Liver (tissue), 9 donors: ENCODE measurements around the gene KBTBD7. TPM values are rescaled to one million over a fixed set of nuclear protein-coding genes. Genes with fewer than 3 reads are reported as not detected.

ENCODE experiments used
- DNase-seq: peaks from one replicate; pipeline ENCODE4 v3.0.0-alpha.2; 2017; ENCODE audit warnings: low spot score
- H3K27ac ChIP-seq, 2 donors: one replicate each; pipeline ENCODE4 v1.7.0; 2013; ENCODE audit warnings: inconsistent platforms in 2 of 2, low read length in 2 of 2, control low read depth in 1 of 2, low read depth in 1 of 2, mild to moderate bottlenecking in 1 of 2
- H3K27me3 ChIP-seq, 4 donors: one replicate each; pipeline versions ENCODE4 v1.6.1 to v1.7.0; 2013; ENCODE audit warnings: low read length in 3 of 4, inconsistent platforms in 1 of 4, mild to moderate bottlenecking in 1 of 4, moderate library complexity in 1 of 4; ENCODE audit not compliant: control insufficient read depth in 4 of 4, insufficient read depth in 4 of 4
- H3K36me3 ChIP-seq, 4 donors: one replicate each; pipeline versions ENCODE4 v1.6.1 to v1.7.0; 2013; ENCODE audit warnings: low read length in 3 of 4, mild to moderate bottlenecking in 3 of 4, low read depth in 1 of 4, moderate library complexity in 1 of 4; ENCODE audit not compliant: control insufficient read depth in 4 of 4, insufficient read depth in 3 of 4
- H3K4me1 ChIP-seq, 4 donors: one replicate each; pipeline versions ENCODE4 v1.6.1 to v1.7.0; 2013; ENCODE audit warnings: low read length in 3 of 4, mild to moderate bottlenecking in 3 of 4, moderate library complexity in 1 of 4; ENCODE audit not compliant: control insufficient read depth in 4 of 4, insufficient read depth in 4 of 4
- H3K4me3 ChIP-seq, 3 donors: one replicate each; pipeline versions ENCODE4 v1.6.1 to v1.7.0; 2013; ENCODE audit warnings: low read length in 3 of 3, control low read depth in 1 of 3, low read depth in 1 of 3, mild to moderate bottlenecking in 1 of 3
- H3K9ac ChIP-seq, 2 donors: one replicate each; pipeline ENCODE4 v1.7.0; 2013; ENCODE audit warnings: low read length in 2 of 2, mild to moderate bottlenecking in 2 of 2, moderate library complexity in 2 of 2, control low read depth in 1 of 2, low read depth in 1 of 2
- H3K9me3 ChIP-seq, 4 donors: one replicate each; pipeline versions ENCODE4 v1.6.1 to v1.7.0; 2013; ENCODE audit warnings: low read length in 3 of 4; ENCODE audit not compliant: control insufficient read depth in 4 of 4
- EGR1 ChIP-seq, 2 donors: IDR thresholded peaks; 2 replicates each; pipeline ENCODE4 v1.6.1; 2016 to 2018; ENCODE audit warnings: antibody characterized with exemption in 2 of 2, low read depth in 2 of 2
- FOXA1 ChIP-seq: IDR thresholded peaks from 2 replicates; pipeline ENCODE4 v1.6.1; 2016; ENCODE audit warnings: antibody characterized with exemption
- FOXA2 ChIP-seq: IDR thresholded peaks from 2 replicates; pipeline ENCODE4 v1.6.1; 2016; ENCODE audit warnings: antibody characterized with exemption
- GABPA ChIP-seq, 2 donors: IDR thresholded peaks in 1 of 2; conservative IDR thresholded peaks in 1 of 2; 2 replicates each; pipeline ENCODE4 v1.6.1; 2016; ENCODE audit warnings: antibody characterized with exemption in 2 of 2, mild to moderate bottlenecking in 1 of 2, moderate library complexity in 1 of 2
- HNF4A ChIP-seq, 2 donors: conservative IDR thresholded peaks; 2 replicates each; pipeline ENCODE4 v1.6.1; 2016; ENCODE audit warnings: antibody characterized with exemption in 2 of 2, mild to moderate bottlenecking in 2 of 2
- HNF4G ChIP-seq: IDR thresholded peaks from 2 replicates; pipeline ENCODE4 v1.6.1; 2016; ENCODE audit warnings: antibody characterized with exemption
- JUND ChIP-seq, 2 donors: IDR thresholded peaks; 2 replicates each; pipeline ENCODE4 v1.6.1; 2016; ENCODE audit warnings: antibody characterized with exemption in 2 of 2
- NR2F2 ChIP-seq: IDR thresholded peaks from 2 replicates; pipeline ENCODE4 v1.6.1; 2016; ENCODE audit warnings: antibody characterized with exemption
- RAD21 ChIP-seq, 2 donors: IDR thresholded peaks; 2 replicates each; pipeline ENCODE4 v1.6.1; 2016; ENCODE audit warnings: antibody characterized with exemption in 2 of 2, mild to moderate bottlenecking in 2 of 2
- RXRA ChIP-seq, 2 donors: IDR thresholded peaks; 2 replicates each; pipeline ENCODE4 v1.6.1; 2017 to 2018; ENCODE audit warnings: antibody characterized with exemption in 2 of 2, mild to moderate bottlenecking in 1 of 2
- SP1 ChIP-seq: IDR thresholded peaks from 2 replicates; pipeline ENCODE4 v1.6.1; 2018; ENCODE audit warnings: antibody characterized with exemption, mild to moderate bottlenecking
- YY1 ChIP-seq: IDR thresholded peaks from 2 replicates; pipeline ENCODE4 v1.6.1; 2016; ENCODE audit warnings: antibody characterized with exemption, mild to moderate bottlenecking
- ZBTB33 ChIP-seq: IDR thresholded peaks from 2 replicates; pipeline ENCODE4 v1.6.1; 2016; ENCODE audit warnings: antibody characterized with exemption
- polyA plus RNA-seq, 2 donors: library from polyadenylated mRNA; stranded (reverse) in 1 of 2; unstranded in 1 of 2; fragments of 200-250 nt in 1 of 2; fragments of >200 nt in 1 of 2; fragmentation: Nextera tagmentation in 1 of 2; extraction: Ambion mirVana in 1 of 2; gene quantifications; one replicate each; pipeline versions ENCODE4 v1.2.1 to v1.2.3, GENCODE V29; 2013 to 2015
- total RNA-seq, 2 donors: library from RNA; depleted of rRNA; stranded (reverse); fragments of >200 nt; gene quantifications; one replicate each; pipeline ENCODE4 v1.2.3, GENCODE V29; 2014
- TF ChIP-seq, protein P1 (sequence below): fragments of 150-350 bp; IDR thresholded peaks from 2 replicates; pipeline ENCODE4 v1.5.1; 2017; ENCODE audit warnings: improper control_type of control experiment, low read depth, low read length; ENCODE audit not compliant: missing input control
- TF ChIP-seq, protein P2 (sequence below): IDR thresholded peaks from 2 replicates; pipeline ENCODE4 v1.6.1; 2016; ENCODE audit warnings: antibody characterized with exemption, mild to moderate bottlenecking
- TF ChIP-seq, protein P3 (sequence below): IDR thresholded peaks from 2 replicates; pipeline ENCODE4 v1.6.1; 2016; ENCODE audit warnings: antibody characterized with exemption
- TF ChIP-seq, protein P4 (sequence below): IDR thresholded peaks from 2 replicates; pipeline ENCODE4 v1.6.1; 2016; ENCODE audit warnings: antibody characterized with exemption
- donor health status: healthy.
- donor health status: healthy.
- donor health status: healthy.
- donor health status: healthy.
- donor health status: healthy.

KBTBD7 gene
- total and polyA plus RNA-seq, 4 donors, result 3.3 to 10.1 (median 6.9) TPM

DNA sequence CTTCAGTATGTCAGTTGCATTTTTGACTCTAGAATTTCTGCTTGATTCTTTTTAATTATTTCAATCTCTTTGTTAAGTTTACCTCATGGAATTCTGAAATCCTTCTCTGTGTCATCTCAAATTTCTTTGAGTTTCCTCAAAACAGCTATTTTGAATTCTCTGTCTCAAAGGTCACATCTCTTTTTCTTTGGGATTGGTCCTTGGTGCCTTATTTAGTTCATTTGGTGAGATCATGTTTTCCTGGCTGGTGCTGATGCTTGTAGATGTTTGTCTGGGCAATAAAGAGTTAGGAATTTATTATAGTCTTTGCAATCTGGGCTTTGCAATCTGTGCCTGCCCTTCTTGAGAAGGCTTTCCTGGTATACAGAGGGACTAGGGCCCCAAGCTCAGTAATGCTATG lies 18.5 kb upstream of the KBTBD7 start:
- Histone ChIP-seq H3K27me3 (no peaks in the 10 kb centered on the region), H3K9ac (no peak overlapping the region)
- DNase-seq, result no peak

More for the DNA sequence above, 18.5 kb upstream of the KBTBD7 start:
- Histone ChIP-seq H3K4me3 (no peak overlapping the region), H3K36me3 (peaks cover 0 to 2% (median 0%) of the 10 kb centered on the region in 4 donors), H3K4me1 (no peaks in the 10 kb centered on the region), H3K9me3 (peaks cover 0 to 2% (median 0%) of the 10 kb centered on the region in 4 donors), H3K27ac (no peak overlapping the region)
- TF ChIP-seq JUND (IDR thresholded peaks at IDR 0.05), result no peak
- TF ChIP-seq, protein P1, sequence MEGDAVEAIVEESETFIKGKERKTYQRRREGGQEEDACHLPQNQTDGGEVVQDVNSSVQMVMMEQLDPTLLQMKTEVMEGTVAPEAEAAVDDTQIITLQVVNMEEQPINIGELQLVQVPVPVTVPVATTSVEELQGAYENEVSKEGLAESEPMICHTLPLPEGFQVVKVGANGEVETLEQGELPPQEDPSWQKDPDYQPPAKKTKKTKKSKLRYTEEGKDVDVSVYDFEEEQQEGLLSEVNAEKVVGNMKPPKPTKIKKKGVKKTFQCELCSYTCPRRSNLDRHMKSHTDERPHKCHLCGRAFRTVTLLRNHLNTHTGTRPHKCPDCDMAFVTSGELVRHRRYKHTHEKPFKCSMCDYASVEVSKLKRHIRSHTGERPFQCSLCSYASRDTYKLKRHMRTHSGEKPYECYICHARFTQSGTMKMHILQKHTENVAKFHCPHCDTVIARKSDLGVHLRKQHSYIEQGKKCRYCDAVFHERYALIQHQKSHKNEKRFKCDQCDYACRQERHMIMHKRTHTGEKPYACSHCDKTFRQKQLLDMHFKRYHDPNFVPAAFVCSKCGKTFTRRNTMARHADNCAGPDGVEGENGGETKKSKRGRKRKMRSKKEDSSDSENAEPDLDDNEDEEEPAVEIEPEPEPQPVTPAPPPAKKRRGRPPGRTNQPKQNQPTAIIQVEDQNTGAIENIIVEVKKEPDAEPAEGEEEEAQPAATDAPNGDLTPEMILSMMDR, result no peak
- TF ChIP-seq, protein P2, sequence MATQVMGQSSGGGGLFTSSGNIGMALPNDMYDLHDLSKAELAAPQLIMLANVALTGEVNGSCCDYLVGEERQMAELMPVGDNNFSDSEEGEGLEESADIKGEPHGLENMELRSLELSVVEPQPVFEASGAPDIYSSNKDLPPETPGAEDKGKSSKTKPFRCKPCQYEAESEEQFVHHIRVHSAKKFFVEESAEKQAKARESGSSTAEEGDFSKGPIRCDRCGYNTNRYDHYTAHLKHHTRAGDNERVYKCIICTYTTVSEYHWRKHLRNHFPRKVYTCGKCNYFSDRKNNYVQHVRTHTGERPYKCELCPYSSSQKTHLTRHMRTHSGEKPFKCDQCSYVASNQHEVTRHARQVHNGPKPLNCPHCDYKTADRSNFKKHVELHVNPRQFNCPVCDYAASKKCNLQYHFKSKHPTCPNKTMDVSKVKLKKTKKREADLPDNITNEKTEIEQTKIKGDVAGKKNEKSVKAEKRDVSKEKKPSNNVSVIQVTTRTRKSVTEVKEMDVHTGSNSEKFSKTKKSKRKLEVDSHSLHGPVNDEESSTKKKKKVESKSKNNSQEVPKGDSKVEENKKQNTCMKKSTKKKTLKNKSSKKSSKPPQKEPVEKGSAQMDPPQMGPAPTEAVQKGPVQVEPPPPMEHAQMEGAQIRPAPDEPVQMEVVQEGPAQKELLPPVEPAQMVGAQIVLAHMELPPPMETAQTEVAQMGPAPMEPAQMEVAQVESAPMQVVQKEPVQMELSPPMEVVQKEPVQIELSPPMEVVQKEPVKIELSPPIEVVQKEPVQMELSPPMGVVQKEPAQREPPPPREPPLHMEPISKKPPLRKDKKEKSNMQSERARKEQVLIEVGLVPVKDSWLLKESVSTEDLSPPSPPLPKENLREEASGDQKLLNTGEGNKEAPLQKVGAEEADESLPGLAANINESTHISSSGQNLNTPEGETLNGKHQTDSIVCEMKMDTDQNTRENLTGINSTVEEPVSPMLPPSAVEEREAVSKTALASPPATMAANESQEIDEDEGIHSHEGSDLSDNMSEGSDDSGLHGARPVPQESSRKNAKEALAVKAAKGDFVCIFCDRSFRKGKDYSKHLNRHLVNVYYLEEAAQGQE, result no peak
- TF ChIP-seq, protein P3, sequence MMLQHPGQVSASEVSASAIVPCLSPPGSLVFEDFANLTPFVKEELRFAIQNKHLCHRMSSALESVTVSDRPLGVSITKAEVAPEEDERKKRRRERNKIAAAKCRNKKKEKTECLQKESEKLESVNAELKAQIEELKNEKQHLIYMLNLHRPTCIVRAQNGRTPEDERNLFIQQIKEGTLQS, result no peak
- no peak for TF ChIP-seq FOXA2
- no peak for TF ChIP-seq NR2F2
- TF ChIP-seq GABPA (IDR thresholded peaks at IDR 0.05 in 1 of 2, conservative IDR thresholded peaks at IDR 0.05 in 1 of 2), result no peak
- TF ChIP-seq YY1, result no peak
- no peak for TF ChIP-seq HNF4A (conservative IDR thresholded peaks at IDR 0.05)
- no peak for TF ChIP-seq ZBTB33
- TF ChIP-seq FOXA1, result no peak
- no peak for TF ChIP-seq RXRA (IDR thresholded peaks at IDR 0.05)
- TF ChIP-seq RAD21 (IDR thresholded peaks at IDR 0.05), result no peak
- TF ChIP-seq EGR1 (IDR thresholded peaks at IDR 0.05; ENCODE audit: low read depth in 2 of 2), result no peak
- TF ChIP-seq, protein P4, sequence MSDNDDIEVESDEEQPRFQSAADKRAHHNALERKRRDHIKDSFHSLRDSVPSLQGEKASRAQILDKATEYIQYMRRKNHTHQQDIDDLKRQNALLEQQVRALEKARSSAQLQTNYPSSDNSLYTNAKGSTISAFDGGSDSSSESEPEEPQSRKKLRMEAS, result no peak
- TF ChIP-seq HNF4G, result no peak
- TF ChIP-seq SP1, result no peak
